Measurements from ENCODE around the gene PPP1R1A. TPM values are rescaled to one million over a fixed set of nuclear protein-coding genes. Genes with fewer than 3 reads are reported as not detected.

Gene PPP1R1A
- total RNA-seq, 1 experiment from 2014 or later = not detected

GRCh38 chr12:54549774-54550451 is 38.5 kb downstream of the PPP1R1A start:
- in situ Hi-C loops (cut with HindIII; ENCODE audit: low sequenced_read_pairs) = no loop called here
- peak; percentile 17 for DNase-seq (ENCODE audit: low spot score)

DNA sequence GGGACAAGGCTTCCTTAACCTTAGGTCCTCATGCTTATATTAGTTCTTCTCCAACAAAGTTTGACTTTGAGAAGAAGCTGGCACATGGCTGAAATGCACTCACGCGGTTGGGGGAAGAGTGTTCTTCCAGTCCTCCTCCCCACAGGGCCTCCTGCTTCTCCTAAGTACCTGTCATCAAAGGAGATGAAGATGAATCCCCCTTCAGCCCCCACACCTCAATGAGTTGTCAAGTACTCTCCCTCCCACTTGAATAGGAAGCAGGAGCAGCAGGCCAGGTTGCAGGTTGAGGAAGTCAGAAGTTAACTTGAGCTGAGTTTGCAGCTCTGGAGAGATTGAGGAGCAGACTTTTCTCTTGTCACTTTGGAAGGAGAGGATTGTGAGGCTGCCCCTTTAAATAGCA is 41.9 kb downstream of the PPP1R1A start:
- DNase-seq (ENCODE audit: low spot score) = no peak
- in situ Hi-C loops (cut with HindIII; ENCODE audit: low sequenced_read_pairs) = no loop called here

GRCh38 chr12:54544743-54545142 is 43.7 kb downstream of the PPP1R1A start:
- no peak for DNase-seq (ENCODE audit: low spot score)
- in situ Hi-C loops (cut with HindIII; ENCODE audit: low sequenced_read_pairs) = no loop called here

DNA sequence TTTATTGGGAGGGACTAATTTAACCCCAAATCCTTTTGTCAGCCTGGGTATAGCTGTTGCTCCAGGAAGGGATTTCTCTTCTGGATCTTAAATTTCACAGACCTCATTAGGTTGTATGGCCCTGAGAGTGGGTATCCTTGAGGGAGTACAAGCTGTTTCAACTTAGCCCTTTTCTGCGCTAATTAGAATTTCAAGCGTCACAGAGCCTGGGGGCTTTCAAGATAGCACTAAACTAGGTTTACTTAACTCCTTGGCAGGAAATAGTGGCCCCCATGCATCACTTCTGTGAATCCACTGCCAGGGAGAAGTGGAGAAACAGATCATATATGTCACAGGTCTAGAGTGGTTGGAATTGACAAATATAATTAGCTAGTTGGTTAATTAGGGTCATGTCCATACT is 44.9 kb downstream of the PPP1R1A start:
- in situ Hi-C loops (cut with HindIII; ENCODE audit: low sequenced_read_pairs) = no loop called here
- DNase-seq (ENCODE audit: low spot score) = no peak

- DNase-seq (ENCODE audit: low spot score) = peak; percentile 5
- in situ Hi-C loops (cut with HindIII; ENCODE audit: low sequenced_read_pairs) = no loop called here
Measured at GRCh38 chr12:54541751-54542290, 46.6 kb downstream of the PPP1R1A start.

DNA sequence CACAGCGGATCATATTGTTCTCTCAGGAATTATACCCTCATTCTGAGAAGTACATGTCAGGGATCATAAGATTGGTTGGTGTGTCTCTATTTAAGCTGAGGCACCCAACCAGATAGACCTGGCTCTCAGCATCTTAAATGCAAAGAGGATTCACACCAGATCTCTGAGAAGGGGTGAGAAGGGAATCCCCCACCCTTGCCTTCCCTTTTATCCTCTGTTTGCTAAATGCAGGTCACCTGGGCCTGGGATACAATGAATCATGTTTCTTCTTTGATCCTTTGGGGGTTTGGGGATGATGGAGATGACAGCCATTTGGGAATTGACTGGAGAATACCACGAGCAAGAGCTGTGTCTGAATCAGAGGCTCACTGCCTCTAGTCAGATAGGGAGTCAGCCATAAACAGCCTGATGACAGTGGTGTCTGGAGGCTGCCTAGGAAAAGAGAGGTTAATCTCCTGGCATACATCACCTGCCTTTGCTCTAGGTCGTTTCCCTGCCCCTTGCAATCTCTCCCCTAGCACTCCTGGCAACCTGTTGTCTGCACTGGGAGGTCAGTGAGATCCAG is 50.2 kb downstream of the PPP1R1A start:
- in situ Hi-C loops (cut with HindIII; ENCODE audit: low sequenced_read_pairs) = no loop called here
- no peak for DNase-seq (ENCODE audit: low spot score)

DNA sequence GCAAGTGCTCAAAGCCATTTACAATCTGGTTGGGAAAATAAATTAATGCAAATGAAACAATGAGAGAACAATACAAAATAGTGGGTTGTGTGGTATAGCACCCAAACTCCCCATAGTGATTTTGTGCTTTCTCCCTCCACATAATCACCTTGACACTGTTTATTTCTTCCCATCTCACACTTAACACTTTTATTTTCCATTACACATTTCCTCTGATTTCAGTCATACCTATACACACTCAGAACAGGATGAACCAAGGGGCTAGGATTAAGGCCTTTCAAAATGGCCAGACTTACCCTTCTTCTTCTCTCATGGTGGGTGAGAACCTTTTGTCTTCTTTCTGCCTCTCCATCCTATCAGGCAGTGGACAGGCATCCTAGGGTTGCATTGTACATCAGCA is 53.0 kb downstream of the PPP1R1A start:
- in situ Hi-C loops (cut with HindIII; ENCODE audit: low sequenced_read_pairs) = no loop called here
- no peak for DNase-seq (ENCODE audit: low spot score)

- in situ Hi-C loops (cut with HindIII; ENCODE audit: low sequenced_read_pairs) = no loop called here
Measured at GRCh38 chr12:54529581-54529980, 58.9 kb downstream of the PPP1R1A start.

More at GRCh38 chr12:54529581-54529980, 58.9 kb downstream of the PPP1R1A start:
- DNase-seq (ENCODE audit: low spot score) = no peak

Other genes starting within 250 kb of the PPP1R1A start
- gene GPR84, start 224.2 kb downstream of the PPP1R1A start, total RNA-seq (2014; rRNA removed; shearing (Covaris generic)) = 1.0 TPM in 1 of 2 replicates, not detected in the other
- 6.0 and 8.6 TPM in 2 replicates for gene ZNF385A, start 203.9 kb downstream of the PPP1R1A start, total RNA-seq (2014; rRNA removed; shearing (Covaris generic))
- gene ITGA5, start 169.4 kb downstream of the PPP1R1A start, total RNA-seq (2014; rRNA removed; shearing (Covaris generic)) = 49.1 and 58.8 TPM in 2 replicates
- not detected in 2 replicates for gene GTSF1, start 115.1 kb downstream of the PPP1R1A start, total RNA-seq (2014; rRNA removed; shearing (Covaris generic))
- not detected in 2 replicates for gene NCKAP1L, start 90.9 kb downstream of the PPP1R1A start, total RNA-seq (2014; rRNA removed; shearing (Covaris generic))
- gene PDE1B, start 39.1 kb downstream of the PPP1R1A start, total RNA-seq (2014; rRNA removed; shearing (Covaris generic)) = not detected in 2 replicates
- not detected in 2 replicates for gene LACRT, start 46.2 kb upstream of the PPP1R1A start, total RNA-seq (2014; rRNA removed; shearing (Covaris generic))
- gene DCD, start 59.7 kb upstream of the PPP1R1A start, total RNA-seq (2014; rRNA removed; shearing (Covaris generic)) = not detected in 2 replicates

Measured in G401 (cell line).